ENCODE measurements around the gene SPATS2. TPM values are rescaled to one million over a fixed set of nuclear protein-coding genes. Genes with fewer than 3 reads are reported as not detected.

The SPATS2 gene
- polyA plus RNA-seq, 1 experiment, result 100 TPM

GRCh38 chr12:49462083-49462744 is 95.0 kb downstream of the SPATS2 start:
- POLR2A ChIA-PET, result no interaction called here
- H3K27ac ChIP-seq (ENCODE audit: low read depth, low read length), result no peak overlapping the region
- H3K4me3 ChIP-seq (ENCODE audit: low read depth, low read length), result no peak overlapping the region
- no peaks in the 10 kb centered on the region for H3K27me3 ChIP-seq (ENCODE audit: control insufficient read depth, insufficient read depth, low read length)
- no peak for TF ChIP-seq CTCF (IDR thresholded peaks at IDR 0.05; ENCODE audit: low read depth, low read length)
- no peaks in the 10 kb centered on the region for H3K9me3 ChIP-seq (ENCODE audit: control insufficient read depth, insufficient read depth, low read length)
- CTCF ChIA-PET, result interaction anchor here (2.0 kb wide), 1 partner anchor 103 kb away, joined by 7 read pairs; no protein-coding TSS in a partner anchor
- DNase-seq (ENCODE audit: low read depth, low spot score), result no peak

- DNase-seq (ENCODE audit: low read depth, low spot score), result no peak
- Histone ChIP-seq H3K27me3 (ENCODE audit: control insufficient read depth, insufficient read depth, low read length) (no peaks in the 10 kb centered on the region), H3K9me3 (ENCODE audit: control insufficient read depth, insufficient read depth, low read length) (no peaks in the 10 kb centered on the region), H3K4me3 (ENCODE audit: low read depth, low read length) (no peak overlapping the region), H3K27ac (ENCODE audit: low read depth, low read length) (no peak overlapping the region)
- ChIA-PET CTCF (interaction anchor here (0.7 to 0.8 kb wide), 3 partner anchors 25 to 108 kb away, joined by 3 to 8 read pairs (median 4); no protein-coding TSS in a partner anchor), POLR2A (interaction anchor here (0.7 kb wide), 2 partner anchors 46 to 108 kb away, joined by 4 to 8 read pairs; no protein-coding TSS in a partner anchor)
- no peak for TF ChIP-seq CTCF (IDR thresholded peaks at IDR 0.05; ENCODE audit: low read depth, low read length)
These were observed 97.9 kb downstream of the SPATS2 start for GRCh38 chr12:49465132-49465531.

- no peak for DNase-seq (ENCODE audit: low read depth, low spot score)
- Histone ChIP-seq H3K9me3 (ENCODE audit: control insufficient read depth, insufficient read depth, low read length) (no peaks in the 10 kb centered on the region), H3K27me3 (ENCODE audit: control insufficient read depth, insufficient read depth, low read length) (no peaks in the 10 kb centered on the region), H3K27ac (ENCODE audit: low read depth, low read length) (no peak overlapping the region), H3K4me3 (ENCODE audit: low read depth, low read length) (no peak overlapping the region)
- no peak for TF ChIP-seq CTCF (IDR thresholded peaks at IDR 0.05; ENCODE audit: low read depth, low read length)
- ChIA-PET POLR2A (interaction anchor here (1.0 kb wide), 1 partner anchor 104 kb away, joined by 12 read pairs; the partner anchor contains the start of gene SPATS2), CTCF (interaction anchor here (0.6 to 2.2 kb wide), 5 partner anchors 12 to 124 kb away, joined by 3 to 18 read pairs (median 5); partner anchors contain the start of gene DNAJC22)
These were observed 103.7 kb downstream of the SPATS2 start for GRCh38 chr12:49470986-49471385.

DNA sequence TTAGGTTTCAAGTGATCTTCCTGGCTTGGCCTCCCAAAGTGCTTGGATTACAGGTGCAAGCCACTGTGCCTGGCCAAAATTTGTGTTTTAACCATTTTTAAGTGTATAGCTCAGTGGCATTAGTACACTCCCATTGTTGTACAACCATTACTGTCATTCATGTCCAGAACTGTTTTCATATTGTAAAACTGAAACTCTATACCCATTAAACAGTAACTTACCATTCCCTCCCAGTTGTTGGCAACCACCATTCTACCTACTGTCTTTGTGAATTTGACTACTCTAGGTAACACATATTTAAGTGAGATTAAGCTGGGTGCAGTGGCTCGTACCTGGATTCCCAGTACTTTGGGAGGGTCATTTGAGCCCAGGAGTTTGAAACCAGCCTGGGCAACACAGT is 104.3 kb downstream of the SPATS2 start:
- ChIA-PET POLR2A (interaction anchor here (1.0 kb wide), 1 partner anchor 105 kb away, joined by 12 read pairs; the partner anchor contains the start of gene SPATS2), CTCF (interaction anchor here (0.7 to 2.2 kb wide), 4 partner anchors 12 to 124 kb away, joined by 3 to 18 read pairs (median 4); partner anchors contain the start of gene DNAJC22)
- no peak for TF ChIP-seq CTCF (IDR thresholded peaks at IDR 0.05; ENCODE audit: low read depth, low read length)
- Histone ChIP-seq H3K4me3 (ENCODE audit: low read depth, low read length) (no peak overlapping the region), H3K9me3 (ENCODE audit: control insufficient read depth, insufficient read depth, low read length) (no peaks in the 10 kb centered on the region), H3K27ac (ENCODE audit: low read depth, low read length) (no peak overlapping the region), H3K27me3 (ENCODE audit: control insufficient read depth, insufficient read depth, low read length) (no peaks in the 10 kb centered on the region)
- no peak for DNase-seq (ENCODE audit: low read depth, low spot score)

DNA sequence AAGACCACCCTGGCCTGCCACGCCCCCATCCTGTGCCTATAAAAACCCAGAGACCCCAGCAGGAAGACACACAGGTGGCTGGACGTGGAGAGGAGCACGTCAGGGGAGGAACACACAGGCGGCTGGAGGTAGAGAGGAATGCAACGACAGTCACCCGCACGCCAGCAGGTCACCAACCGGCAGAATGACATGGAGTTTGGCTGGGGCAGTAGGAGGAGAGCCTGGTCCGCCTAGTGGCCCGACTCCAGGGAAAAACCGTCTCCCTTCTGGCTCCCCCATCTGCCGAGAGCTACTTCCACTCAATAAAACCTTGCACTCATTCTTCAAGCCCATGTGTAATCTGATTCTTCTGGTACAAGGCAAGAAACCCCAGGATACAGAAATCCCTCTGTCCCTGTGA is 108.8 kb downstream of the SPATS2 start:
- Histone ChIP-seq H3K27me3 (ENCODE audit: control insufficient read depth, insufficient read depth, low read length) (no peaks in the 10 kb centered on the region), H3K9me3 (ENCODE audit: control insufficient read depth, insufficient read depth, low read length) (no peaks in the 10 kb centered on the region), H3K4me3 (ENCODE audit: low read depth, low read length) (no peak overlapping the region), H3K27ac (ENCODE audit: low read depth, low read length) (no peak overlapping the region)
- ChIA-PET CTCF (no interaction called here), POLR2A (no interaction called here)
- no peak for DNase-seq (ENCODE audit: low read depth, low spot score)
- TF ChIP-seq CTCF (IDR thresholded peaks at IDR 0.05; ENCODE audit: low read depth, low read length), result no peak
